Stimulated activated CD8-positive, alpha-beta memory T cell treated with anti-CD3 and anti-CD28 coated beads, Interleukin-4, amount 100 ng/mL, for 24 hours (primary cell): ENCODE data around the gene ITPR3.

Source experiments
- DNase-seq: peaks from one replicate; pipeline ENCODE4 v3.0.0-alpha.2; 2020; ENCODE audit warnings: low read depth

Gene ITPR3

GRCh38 chr6:33620856-33621710 lies at the start of gene ITPR3:
Gene ITPR3, plus strand, starts transcription at chr6:33621322. Its CDS starts 281 bp downstream, at chr6:33621603.
- DNase-seq = peak; percentile 55

- DNase-seq = no peak
Observed at GRCh38 chr6:33571637-33572316, 49.3 kb upstream of the ITPR3 start.

- DNase-seq = no peak
Observed at GRCh38 chr6:33575211-33575610, 45.9 kb upstream of the ITPR3 start.

- DNase-seq = no peak
Observed at GRCh38 chr6:33576668-33577067, 44.5 kb upstream of the ITPR3 start.

- DNase-seq = no peak
Observed at GRCh38 chr6:33577106-33577535, 44.0 kb upstream of the ITPR3 start.

- no peak for DNase-seq
Observed at GRCh38 chr6:33577718-33578117, 43.4 kb upstream of the ITPR3 start.

- no peak for DNase-seq
Observed at GRCh38 chr6:33578164-33578563, 43.0 kb upstream of the ITPR3 start.

- no peak for DNase-seq
Observed at GRCh38 chr6:33578588-33579011, 42.5 kb upstream of the ITPR3 start.

GRCh38 chr6:33579828-33580714 lies 41.1 kb upstream of the ITPR3 start, which contains the start of gene BAK1:
Gene BAK1, minus strand, starts transcription at chr6:33580276. Its CDS starts 2,672 bp downstream, at chr6:33577604.
- DNase-seq = peak; percentile 82

- DNase-seq = no peak
Observed at GRCh38 chr6:33581186-33581585, 39.9 kb upstream of the ITPR3 start.

GRCh38 chr6:33583591-33584155 lies 37.4 kb upstream of the ITPR3 start:
- no peak for DNase-seq

GRCh38 chr6:33584700-33585402 lies 36.3 kb upstream of the ITPR3 start:
- no peak for DNase-seq

GRCh38 chr6:33585403-33586107 lies 35.6 kb upstream of the ITPR3 start:
- DNase-seq = peak; percentile 85

- DNase-seq = no peak
Observed at GRCh38 chr6:33586108-33586640, 34.9 kb upstream of the ITPR3 start.

GRCh38 chr6:33587529-33587928 lies 33.6 kb upstream of the ITPR3 start:
- no peak for DNase-seq

- DNase-seq = no peak
Observed at GRCh38 chr6:33588894-33589293, 32.2 kb upstream of the ITPR3 start.

- DNase-seq = no peak
Observed at GRCh38 chr6:33589392-33589730, 31.8 kb upstream of the ITPR3 start.

GRCh38 chr6:33589731-33590530 lies 31.2 kb upstream of the ITPR3 start:
- no peak for DNase-seq

GRCh38 chr6:33590531-33591198 lies 30.5 kb upstream of the ITPR3 start:
- DNase-seq = no peak
